Activated CD4-positive, alpha-beta memory T cell treated with anti-CD3 and anti-CD28 coated beads for 36 hours (primary cell): ENCODE data around the gene CCDC107. TPM values are rescaled to one million over a fixed set of nuclear protein-coding genes. Genes with fewer than 3 reads are reported as not detected.
"Not testable (repeated sequence)": the region's sequence is repeated elsewhere in the genome, so short reads cannot be mapped to it uniquely, and the experiment has no call there.

Experiments
- CTCF ChIA-PET: fragments of 350-600 bp; sonication (Branson Sonifier 250); formaldehyde crosslinking; loops from one replicate; lab custom pipeline; 2021; ENCODE audit warnings: antibody characterized with exemption, inconsistent platforms; lab: Charles Lee
- POLR2A ChIA-PET: fragments of 350-600 bp; sonication (Branson Sonifier 250); formaldehyde crosslinking; loops from one replicate; lab custom pipeline; 2021; ENCODE audit warnings: antibody characterized with exemption; lab: Charles Lee
- DNase-seq: peaks from one replicate; pipeline ENCODE4 v3.0.0-alpha.2; 2020
- H3K27ac Mint-ChIP-seq: one replicate; pipeline ENCODE4 v1.8.0; 2021; ENCODE audit warnings: mixed read lengths
- H3K27me3 Mint-ChIP-seq: one replicate; pipeline ENCODE4 v1.8.0; 2021; ENCODE audit warnings: mixed read lengths
- H3K36me3 Mint-ChIP-seq: one replicate; pipeline ENCODE4 v1.8.0; 2021; ENCODE audit warnings: mixed read lengths
- H3K4me1 Mint-ChIP-seq: one replicate; pipeline ENCODE4 v1.8.0; 2021; ENCODE audit warnings: low read depth, mixed read lengths
- H3K4me3 Mint-ChIP-seq: one replicate; pipeline ENCODE4 v1.8.0; 2021; ENCODE audit warnings: mild to moderate bottlenecking, mixed read lengths
- H3K9me3 Mint-ChIP-seq: one replicate; pipeline ENCODE4 v1.8.0; 2021; ENCODE audit warnings: mixed read lengths
- intact Hi-C: fragments of 100-400 bp; cut with micrococcal nuclease; formaldehyde crosslinking; loops from one replicate; pipeline ENCODE4 v1.15.1; 2023
- total RNA-seq, 2 experiments: library from RNA; stranded (reverse); gene quantifications; one replicate each; pipeline ENCODE4 v1.2.3, GENCODE V29; 2021

CCDC107 gene
- total RNA-seq, 2 experiments from 2014 or later, result 15.0 to 15.7 TPM

DNA sequence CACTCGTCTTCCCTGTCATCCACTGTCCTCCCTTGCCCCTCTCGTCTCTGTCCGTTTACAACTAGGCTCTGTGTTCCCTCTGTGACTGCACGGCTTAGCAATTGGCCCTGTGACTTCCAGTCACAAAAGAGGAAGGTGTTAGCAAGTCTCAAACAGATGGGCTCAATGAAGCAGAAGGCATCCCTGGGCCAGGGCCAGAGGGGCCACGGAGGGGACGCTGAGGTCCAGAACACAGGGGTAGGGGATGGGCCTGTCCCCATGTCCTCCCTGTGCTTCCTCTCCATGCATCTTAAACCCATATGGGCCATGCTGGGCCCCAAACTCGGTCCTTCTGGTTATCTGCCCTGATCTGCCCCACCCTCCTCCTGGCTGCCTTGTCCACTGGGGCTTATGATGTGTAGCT is 39.8 kb upstream of the CCDC107 start, which contains the start of gene CD72:
CD72 (minus strand) TSS at position 89 of the 403 bp plus-strand sequence. CDS start 110 bp downstream, outside the sequence.
- DNase-seq, result no peak
- H3K4me1 Mint-ChIP-seq, result peaks cover 37% of the 10 kb centered on the region
- ChIA-PET POLR2A (no interaction called here), CTCF (interaction anchor here (0.7 to 2.2 kb wide), 5 partner anchors 11 to 264 kb away, joined by 3 to 7 read pairs (median 5); no protein-coding TSS in a partner anchor)
- peak within 1 kb of the TSS; percentile 87 for H3K27ac Mint-ChIP-seq
- peak within 1 kb of the TSS; percentile 77 for H3K4me3 Mint-ChIP-seq
- no peaks in the 10 kb centered on the region for H3K36me3 Mint-ChIP-seq
- intact Hi-C loops, result no loop called here
- H3K27me3 Mint-ChIP-seq, result no peaks in the 10 kb centered on the region
- no peaks in the 10 kb centered on the region for H3K9me3 Mint-ChIP-seq

GRCh38 chr9:35618854-35619799 is 39.0 kb upstream of the CCDC107 start:
- ChIA-PET CTCF (interaction anchor here (0.6 to 2.7 kb wide), 12 partner anchors 8 to 657 kb away, joined by 3 to 23 read pairs (median 6); partner anchors contain the start of genes CCDC107 and RMRP), POLR2A (interaction anchor here (0.7 to 2.5 kb wide), 7 partner anchors 13 to 547 kb away, joined by 3 to 16 read pairs (median 6); partner anchors contain the start of genes CCDC107, RMRP and VCP)
- no peaks in the 10 kb centered on the region for H3K9me3 Mint-ChIP-seq
- no peaks in the 10 kb centered on the region for H3K36me3 Mint-ChIP-seq
- peak overlapping the region; percentile 87 for H3K27ac Mint-ChIP-seq
- H3K27me3 Mint-ChIP-seq, result no peaks in the 10 kb centered on the region
- peak; percentile 69 for DNase-seq
- intact Hi-C loops, result loop anchor here (1.0 kb wide), 2 partner anchors 15 to 38 kb away; no protein-coding TSS in a partner anchor
- peak overlapping the region; percentile 2 for H3K4me3 Mint-ChIP-seq
- peaks cover 37% of the 10 kb centered on the region for H3K4me1 Mint-ChIP-seq

DNA sequence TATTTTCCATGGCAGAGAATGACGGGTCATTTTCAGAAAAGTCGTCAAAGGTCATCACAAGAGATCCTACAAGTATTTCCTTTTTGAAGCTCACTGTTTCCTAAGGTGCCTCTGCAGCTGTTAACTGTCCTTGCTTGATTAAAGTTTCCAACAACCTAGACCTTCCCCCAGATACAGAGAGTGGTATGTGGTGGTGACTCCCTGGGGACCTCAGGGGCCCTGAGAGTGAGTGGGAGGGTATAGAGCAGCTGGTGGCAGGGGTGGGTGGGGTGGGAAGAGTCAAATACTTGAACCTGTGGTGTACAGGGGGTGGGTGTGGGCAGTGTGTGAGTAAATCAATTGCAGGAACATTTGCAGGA is 38.3 kb upstream of the CCDC107 start:
- H3K27ac Mint-ChIP-seq, result peak overlapping the region; percentile 87
- no peak for DNase-seq
- H3K4me3 Mint-ChIP-seq, result no peak overlapping the region

DNA sequence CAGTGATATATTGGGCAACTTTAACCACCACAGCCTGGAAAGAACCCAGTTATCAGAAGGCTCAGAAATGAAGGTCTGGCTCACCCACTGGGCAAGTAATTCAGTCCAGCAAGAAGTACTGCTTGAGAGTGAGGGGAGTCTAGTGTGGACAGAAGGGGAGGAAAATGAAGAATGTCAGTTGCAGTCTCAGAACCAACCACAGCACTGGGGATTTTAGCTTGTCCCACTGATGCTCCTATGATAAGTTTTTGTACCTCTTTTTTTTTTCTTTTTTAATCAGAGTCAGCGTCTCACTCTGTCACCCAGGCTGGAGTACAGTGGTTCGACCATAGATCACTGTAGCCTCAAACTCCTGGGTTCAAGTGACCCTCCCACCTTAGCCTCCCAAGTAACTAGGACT is 30.5 kb upstream of the CCDC107 start:
- intact Hi-C loops, result no loop called here
- Mint-ChIP-seq H3K4me1 (peaks cover 3% of the 10 kb centered on the region), H3K27me3 (no peaks in the 10 kb centered on the region), H3K9me3 (no peaks in the 10 kb centered on the region), H3K36me3 (no peaks in the 10 kb centered on the region), H3K4me3 (no peak overlapping the region), H3K27ac (no peak overlapping the region)
- ChIA-PET CTCF (interaction anchor here (2.8 kb wide), 1 partner anchor 16 kb away, joined by 24 read pairs; no protein-coding TSS in a partner anchor), POLR2A (interaction anchor here (1.4 kb wide), 1 partner anchor 30 kb away, joined by 3 read pairs; the partner anchor contains the start of gene RMRP)
- no peak for DNase-seq

More for the DNA sequence above, 38.3 kb upstream of the CCDC107 start:
- Mint-ChIP-seq H3K4me1 (peaks cover 37% of the 10 kb centered on the region), H3K27me3 (no peaks in the 10 kb centered on the region), H3K36me3 (no peaks in the 10 kb centered on the region), H3K9me3 (no peaks in the 10 kb centered on the region)
- POLR2A ChIA-PET, result interaction anchor here (0.7 to 2.5 kb wide), 8 partner anchors 9 to 548 kb away, joined by 3 to 16 read pairs (median 6); partner anchors contain the start of genes CCDC107, RMRP and VCP
- CTCF ChIA-PET, result interaction anchor here (0.6 to 2.7 kb wide), 11 partner anchors 9 to 658 kb away, joined by 3 to 23 read pairs (median 7); partner anchors contain the start of genes CCDC107 and RMRP
- intact Hi-C loops, result loop anchor here (1.0 kb wide), 2 partner anchors 15 to 38 kb away; no protein-coding TSS in a partner anchor

DNA sequence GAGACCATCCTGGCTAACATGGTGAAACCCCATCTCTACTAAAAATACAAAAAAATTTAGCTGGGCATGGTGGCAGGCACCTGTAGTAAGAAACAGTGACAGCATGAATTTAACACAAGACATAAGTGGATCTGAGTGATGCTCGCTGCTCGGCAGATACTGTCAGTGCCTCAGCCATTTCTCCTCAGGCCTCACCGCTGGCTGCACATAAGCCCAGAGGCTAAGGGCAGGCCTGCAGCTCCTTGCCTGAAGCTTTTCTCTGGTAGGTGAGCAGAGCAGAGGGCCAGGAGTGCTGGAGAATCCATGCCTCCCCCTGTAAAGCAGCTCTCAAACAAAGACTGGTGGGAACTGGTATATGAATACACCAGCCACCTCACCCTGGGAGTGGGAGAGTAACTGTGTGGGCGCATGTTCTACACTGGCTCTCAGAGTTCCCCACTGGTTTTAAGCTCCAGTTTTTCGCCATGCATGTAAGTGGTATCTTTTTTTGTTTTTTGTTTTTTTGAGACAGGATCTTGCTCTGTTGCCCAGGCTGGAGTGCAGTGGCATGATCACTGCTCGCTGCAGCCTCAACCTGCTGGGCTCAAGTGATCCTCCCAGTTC is 29.6 kb upstream of the CCDC107 start:
- ChIA-PET CTCF (interaction anchor here (1.3 to 2.8 kb wide), 3 partner anchors 17 to 25 kb away, joined by 3 to 24 read pairs (median 6); no protein-coding TSS in a partner anchor), POLR2A (interaction anchor here (0.6 to 1.4 kb wide), 4 partner anchors 17 to 73 kb away, joined by 3 to 4 read pairs (median 4); partner anchors contain the start of gene RMRP)
- Mint-ChIP-seq H3K4me1 (peaks cover 3% of the 10 kb centered on the region), H3K27me3 (no peaks in the 10 kb centered on the region), H3K36me3 (no peaks in the 10 kb centered on the region), H3K4me3 (no peak overlapping the region), H3K9me3 (no peaks in the 10 kb centered on the region), H3K27ac (no peak overlapping the region)
- peak; percentile 4 for DNase-seq
- intact Hi-C loops, result no loop called here

DNA sequence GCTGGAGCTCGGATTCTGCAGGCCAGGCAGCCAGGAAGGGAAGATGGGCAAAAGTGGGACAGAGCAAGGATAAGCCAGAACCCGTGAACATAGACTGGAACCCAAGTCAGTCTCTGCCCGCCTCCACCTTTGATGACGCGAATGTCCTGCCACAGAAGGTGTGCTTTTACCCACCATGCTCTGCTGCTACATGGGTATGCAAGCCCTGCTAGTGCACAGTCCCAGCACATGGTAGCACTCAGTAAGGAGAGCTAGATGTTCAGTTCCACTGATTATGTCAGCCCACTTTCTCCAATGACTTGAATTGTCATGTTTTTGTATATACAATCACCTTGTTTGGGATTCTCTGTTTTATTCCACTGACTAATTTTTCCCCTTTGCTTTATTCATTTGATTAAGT is 28.5 kb upstream of the CCDC107 start:
- ChIA-PET POLR2A (interaction anchor here (0.7 kb wide), 1 partner anchor 30 kb away, joined by 3 read pairs; no protein-coding TSS in a partner anchor), CTCF (interaction anchor here (0.6 to 2.8 kb wide), 4 partner anchors 10 to 26 kb away, joined by 3 to 24 read pairs (median 4); no protein-coding TSS in a partner anchor)
- intact Hi-C loops, result no loop called here
- H3K27me3 Mint-ChIP-seq, result no peaks in the 10 kb centered on the region
- no peak overlapping the region for H3K4me3 Mint-ChIP-seq
- peaks cover 4% of the 10 kb centered on the region for H3K4me1 Mint-ChIP-seq
- no peaks in the 10 kb centered on the region for H3K9me3 Mint-ChIP-seq
- H3K27ac Mint-ChIP-seq, result no peak overlapping the region
- DNase-seq, result peak; percentile 15
- H3K36me3 Mint-ChIP-seq, result no peaks in the 10 kb centered on the region

DNA sequence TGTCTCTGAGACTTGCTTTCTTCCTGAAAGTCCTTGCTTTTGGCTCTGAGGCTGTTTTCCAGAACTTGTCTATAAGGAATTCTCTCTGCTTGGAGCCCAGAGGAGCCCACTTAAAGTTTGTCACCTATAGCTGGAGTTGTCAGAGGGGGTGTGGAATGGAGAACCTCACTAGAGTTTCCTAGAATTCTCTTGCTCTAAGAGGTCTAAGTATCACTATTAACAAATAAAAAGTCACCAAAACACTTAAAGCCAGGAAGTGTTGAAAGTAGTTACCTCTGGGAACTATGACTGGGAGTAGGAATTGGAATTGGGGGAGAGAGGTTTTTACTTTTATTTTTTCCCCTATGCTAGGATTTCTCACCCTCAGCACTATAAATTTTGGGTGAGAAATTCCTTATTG is 22.4 kb upstream of the CCDC107 start:
- Mint-ChIP-seq H3K27ac (no peak overlapping the region), H3K36me3 (peaks cover 5% of the 10 kb centered on the region), H3K9me3 (no peaks in the 10 kb centered on the region), H3K4me3 (no peak overlapping the region), H3K4me1 (peaks cover 49% of the 10 kb centered on the region), H3K27me3 (no peaks in the 10 kb centered on the region)
- intact Hi-C loops, result no loop called here
- ChIA-PET POLR2A (no interaction called here), CTCF (interaction anchor here (0.5 to 1.6 kb wide), 5 partner anchors 11 to 149 kb away, joined by 3 to 6 read pairs (median 3); no protein-coding TSS in a partner anchor)
- DNase-seq, result no peak

DNA sequence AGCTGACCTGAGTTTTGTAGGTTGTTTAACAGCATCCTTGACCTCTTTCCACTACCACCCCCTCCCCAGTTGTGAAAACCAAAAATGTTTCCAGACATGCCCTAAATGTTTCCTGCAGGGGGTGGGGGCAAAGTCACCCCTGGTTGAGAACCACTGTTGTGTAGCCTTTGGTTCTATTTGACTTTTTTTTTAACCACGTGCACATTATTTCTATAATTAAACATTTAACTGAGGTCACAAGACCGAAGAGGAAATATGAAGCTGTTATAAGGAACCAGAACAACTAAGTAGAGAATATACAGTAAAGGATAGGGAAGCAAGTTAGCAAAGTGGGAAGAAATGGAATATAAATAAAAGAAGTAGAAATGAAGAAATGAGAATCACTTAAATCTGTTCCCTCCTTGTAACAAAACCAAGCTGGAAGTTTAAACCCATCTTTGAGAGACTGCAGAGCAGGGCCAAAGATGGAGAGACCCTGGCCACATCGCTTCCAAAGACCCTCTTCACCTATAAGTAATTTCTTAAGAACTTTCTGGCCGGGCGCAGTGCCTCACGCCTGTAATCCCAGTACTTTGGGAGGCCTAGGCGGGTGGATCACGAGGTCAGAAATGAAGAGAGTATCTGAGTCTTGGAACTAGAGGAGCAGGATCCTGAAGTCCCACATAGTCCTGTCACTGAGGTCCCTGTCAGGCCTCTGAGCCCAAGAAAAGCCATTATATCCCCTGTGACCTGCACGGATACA is 21.8 kb upstream of the CCDC107 start:
- intact Hi-C loops, result no loop called here
- Mint-ChIP-seq H3K4me3 (no peak overlapping the region), H3K9me3 (no peaks in the 10 kb centered on the region), H3K4me1 (peaks cover 52% of the 10 kb centered on the region), H3K36me3 (peaks cover 9% of the 10 kb centered on the region), H3K27me3 (no peaks in the 10 kb centered on the region), H3K27ac (peak overlapping the region; percentile 23)
- ChIA-PET POLR2A (no interaction called here), CTCF (interaction anchor here (0.5 to 1.6 kb wide), 3 partner anchors 10 to 149 kb away, joined by 3 to 6 read pairs (median 3); no protein-coding TSS in a partner anchor)
- DNase-seq, result no peak

DNA sequence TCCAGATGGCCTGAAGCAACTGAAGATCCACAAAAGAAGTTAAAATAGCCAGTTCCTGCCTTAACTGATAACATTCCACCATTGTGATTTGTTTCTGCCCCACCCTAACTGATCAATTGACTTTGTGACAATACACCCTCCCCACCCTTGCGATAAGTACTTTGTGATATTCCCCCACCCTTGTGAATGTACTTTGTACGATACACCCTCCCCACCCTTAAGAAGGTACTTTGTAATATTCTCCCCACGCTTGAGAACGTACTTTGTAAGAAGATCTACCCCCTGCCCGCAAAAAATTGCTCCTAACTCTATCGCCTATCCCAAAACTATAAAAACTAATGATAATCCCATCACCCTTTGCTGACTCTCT is 21.2 kb upstream of the CCDC107 start:
- CTCF ChIA-PET, result interaction anchor here (1.6 kb wide), 1 partner anchor 10 kb away, joined by 3 read pairs; no protein-coding TSS in a partner anchor
- H3K4me3 Mint-ChIP-seq, H3K27me3 Mint-ChIP-seq, POLR2A ChIA-PET, H3K27ac Mint-ChIP-seq, H3K36me3 Mint-ChIP-seq, H3K9me3 Mint-ChIP-seq, DNase-seq: not testable (repeated sequence)
- peaks cover 52% of the 10 kb centered on the region for H3K4me1 Mint-ChIP-seq
- intact Hi-C loops, result loop anchor here (1.0 kb wide), 1 partner anchor 9 kb away; no protein-coding TSS in a partner anchor

DNA sequence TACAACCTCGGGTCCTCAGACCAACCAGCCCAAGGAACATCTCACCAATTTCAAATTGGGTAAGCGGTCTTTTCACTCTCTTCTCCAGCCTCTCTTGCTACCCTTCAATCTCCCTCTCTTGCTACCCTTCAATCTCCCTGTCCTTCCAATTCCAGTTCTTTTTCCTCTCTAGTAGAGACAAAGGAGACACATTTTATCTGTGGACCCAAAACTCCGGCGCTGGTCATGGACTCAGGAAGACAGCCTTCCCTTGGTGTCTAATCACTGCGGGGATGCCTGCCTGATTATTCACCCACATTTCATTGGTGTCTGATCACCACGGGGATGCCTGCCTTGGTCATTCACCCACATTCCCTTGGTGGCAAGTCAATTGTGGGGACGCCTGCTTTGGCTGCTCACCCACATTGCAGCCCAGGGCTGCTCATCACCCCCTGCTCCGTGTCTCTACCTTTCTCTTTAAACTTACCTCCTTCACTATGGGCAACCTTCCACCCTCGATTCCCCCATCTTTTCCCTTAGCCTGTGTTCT is 20.6 kb upstream of the CCDC107 start:
- H3K36me3 Mint-ChIP-seq, H3K27ac Mint-ChIP-seq, H3K27me3 Mint-ChIP-seq, H3K4me3 Mint-ChIP-seq, DNase-seq, H3K9me3 Mint-ChIP-seq, POLR2A ChIA-PET: not testable (repeated sequence)
- CTCF ChIA-PET, result interaction anchor here (0.5 to 3.4 kb wide), 2 partner anchors 26 to 553 kb away, joined by 4 to 18 read pairs; no protein-coding TSS in a partner anchor
- intact Hi-C loops, result loop anchor here (1.0 kb wide), 1 partner anchor 9 kb away; no protein-coding TSS in a partner anchor
- peaks cover 52% of the 10 kb centered on the region for H3K4me1 Mint-ChIP-seq
